ENCODE measurements around the gene NDC1.

NDC1 gene

GRCh38 chr1:53868565-53868964, 30.5 kb upstream of the NDC1 start:
- H3K4me3 ChIP-seq (ENCODE audit: low read depth, low read length): no peak overlapping the region
- no peak for TF ChIP-seq CTCF (conservative IDR thresholded peaks at IDR 0.05; ENCODE audit: low read depth, low read length)
- DNase-seq (ENCODE audit: low read depth): no peak

DNA sequence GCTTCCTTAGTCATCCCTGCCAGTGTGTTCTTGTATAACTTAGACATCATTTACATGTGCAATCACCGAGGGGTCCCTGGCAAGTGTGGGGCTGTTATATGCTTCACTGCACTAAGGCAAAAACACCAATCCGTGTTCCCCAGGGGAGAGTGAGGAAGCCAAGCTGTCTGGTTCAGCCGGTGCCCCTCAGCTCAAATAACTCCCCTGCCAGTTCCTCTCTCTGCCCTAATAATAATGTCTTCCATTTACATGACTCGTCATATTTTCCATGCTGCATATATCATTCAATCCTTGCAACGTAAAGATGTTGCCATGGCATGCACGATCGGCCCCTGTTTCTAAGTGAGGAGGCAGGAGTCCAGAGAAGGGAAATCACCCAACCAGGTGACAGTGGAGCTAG, 24.4 kb upstream of the NDC1 start:
- H3K4me3 ChIP-seq (ENCODE audit: low read depth, low read length): no peak overlapping the region
- TF ChIP-seq CTCF (conservative IDR thresholded peaks at IDR 0.05; ENCODE audit: low read depth, low read length): no peak
- DNase-seq (ENCODE audit: low read depth): no peak

GRCh38 chr1:53860967-53861411, 22.9 kb upstream of the NDC1 start:
- DNase-seq (ENCODE audit: low read depth): peak; percentile 77
- peak; percentile 91 for TF ChIP-seq CTCF (conservative IDR thresholded peaks at IDR 0.05; ENCODE audit: low read depth, low read length)
- H3K4me3 ChIP-seq (ENCODE audit: low read depth, low read length): no peak overlapping the region

GRCh38 chr1:53851571-53852285, 13.6 kb upstream of the NDC1 start:
- DNase-seq (ENCODE audit: low read depth): no peak
- TF ChIP-seq CTCF (conservative IDR thresholded peaks at IDR 0.05; ENCODE audit: low read depth, low read length): no peak
- H3K4me3 ChIP-seq (ENCODE audit: low read depth, low read length): no peak overlapping the region

- TF ChIP-seq CTCF (conservative IDR thresholded peaks at IDR 0.05; ENCODE audit: low read depth, low read length): no peak
- no peak overlapping the region for H3K4me3 ChIP-seq (ENCODE audit: low read depth, low read length)
- no peak for DNase-seq (ENCODE audit: low read depth)
Observed at GRCh38 chr1:53850082-53850673, 12.1 kb upstream of the NDC1 start.

DNA sequence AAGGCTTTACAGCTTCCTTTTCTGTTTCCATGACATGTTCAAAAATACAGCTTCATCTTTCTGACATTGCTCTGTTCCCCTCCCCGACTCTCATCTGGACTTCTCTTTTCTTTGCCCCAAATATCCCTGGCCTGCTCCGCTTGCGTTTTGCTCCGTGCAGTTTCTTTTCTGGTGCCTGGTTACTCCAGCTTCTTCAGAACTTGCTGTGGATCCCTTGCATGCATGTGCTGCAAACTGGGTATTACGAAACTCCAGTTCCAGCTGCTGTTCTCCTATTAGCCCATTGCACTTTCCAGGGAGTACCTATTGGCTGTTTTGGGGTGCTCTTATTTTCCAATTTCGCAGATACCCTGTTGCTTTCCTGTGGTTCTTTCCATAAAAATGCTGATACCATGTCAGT, 9.9 kb upstream of the NDC1 start:
- TF ChIP-seq CTCF (conservative IDR thresholded peaks at IDR 0.05; ENCODE audit: low read depth, low read length): no peak
- DNase-seq (ENCODE audit: low read depth): peak; percentile 13
- H3K4me3 ChIP-seq (ENCODE audit: low read depth, low read length): no peak overlapping the region

GRCh38 chr1:53842347-53842746, 4.3 kb upstream of the NDC1 start:
- no peak for TF ChIP-seq CTCF (conservative IDR thresholded peaks at IDR 0.05; ENCODE audit: low read depth, low read length)

More at GRCh38 chr1:53842347-53842746, 4.3 kb upstream of the NDC1 start:
- H3K4me3 ChIP-seq (ENCODE audit: low read depth, low read length): no peak overlapping the region
- no peak for DNase-seq (ENCODE audit: low read depth)

Data from choroid plexus epithelial cell (primary cell).